ENCODE data around the gene S100A3.
A peak's percentile ranks its signal among the peaks of the same experiment; 100 is the strongest.

S100A3 gene

GRCh38 chr1:153561466-153561985, 12.5 kb upstream of the S100A3 start:
- peak overlapping the region in 1 of 2 donors; percentile 61 for H3K27ac Mint-ChIP-seq
- H3K9me3 Mint-ChIP-seq, result no peaks in the 10 kb centered on the region
- DNase-seq (no peak), ATAC-seq (no peak)
- no peaks in the 10 kb centered on the region for H3K27me3 Mint-ChIP-seq
- H3K4me3 Mint-ChIP-seq, result no peak overlapping the region
- H3K4me1 Mint-ChIP-seq, result peaks cover 16% of the 10 kb centered on the region

- Mint-ChIP-seq H3K9me3 (no peaks in the 10 kb centered on the region), H3K4me3 (no peak overlapping the region), H3K27ac (no peak overlapping the region), H3K4me1 (peaks cover 10% of the 10 kb centered on the region), H3K27me3 (no peaks in the 10 kb centered on the region)
- ATAC-seq (no peak), DNase-seq (no peak)
Measured at GRCh38 chr1:153560771-153561465, 11.9 kb upstream of the S100A3 start.

- Mint-ChIP-seq H3K9me3 (no peaks in the 10 kb centered on the region), H3K4me1 (peaks cover 3% of the 10 kb centered on the region), H3K27ac (no peak overlapping the region), H3K4me3 (no peak overlapping the region), H3K27me3 (no peaks in the 10 kb centered on the region)
- ATAC-seq, result no peak
- DNase-seq, result no peak
Measured at GRCh38 chr1:153560241-153560640, 11.2 kb upstream of the S100A3 start.

- no peaks in the 10 kb centered on the region for H3K4me1 Mint-ChIP-seq
- DNase-seq, result no peak
- H3K27me3 Mint-ChIP-seq, result no peaks in the 10 kb centered on the region
- no peak overlapping the region for H3K4me3 Mint-ChIP-seq
- ATAC-seq, result no peak
- no peak overlapping the region for H3K27ac Mint-ChIP-seq
- no peaks in the 10 kb centered on the region for H3K9me3 Mint-ChIP-seq
Measured at GRCh38 chr1:153557877-153558276, 8.8 kb upstream of the S100A3 start.

GRCh38 chr1:153556348-153556747, 7.3 kb upstream of the S100A3 start:
- H3K4me1 Mint-ChIP-seq, result peaks cover under 1% of the 10 kb centered on the region
- no peak overlapping the region for H3K4me3 Mint-ChIP-seq
- H3K27me3 Mint-ChIP-seq, result no peaks in the 10 kb centered on the region
- ATAC-seq, result no peak
- no peak overlapping the region for H3K27ac Mint-ChIP-seq
- no peaks in the 10 kb centered on the region for H3K9me3 Mint-ChIP-seq
- no peak for DNase-seq

- ATAC-seq, result no peak
Measured at GRCh38 chr1:153553830-153554541, 4.9 kb upstream of the S100A3 start.

GRCh38 chr1:153553096-153553495, 4.0 kb upstream of the S100A3 start:
- peaks cover 27% of the 10 kb centered on the region for H3K4me1 Mint-ChIP-seq
- ATAC-seq (no peak), DNase-seq (no peak)
- no peaks in the 10 kb centered on the region for H3K9me3 Mint-ChIP-seq
- no peak overlapping the region for H3K27ac Mint-ChIP-seq
- no peaks in the 10 kb centered on the region for H3K27me3 Mint-ChIP-seq
- H3K4me3 Mint-ChIP-seq, result no peak overlapping the region

More at GRCh38 chr1:153553830-153554541, 4.9 kb upstream of the S100A3 start:
- H3K4me1 Mint-ChIP-seq, result peaks cover 18% of the 10 kb centered on the region
- DNase-seq, result no peak
- no peaks in the 10 kb centered on the region for H3K27me3 Mint-ChIP-seq
- H3K27ac Mint-ChIP-seq, result peak overlapping the region in 1 of 2 donors; percentile 19
- no peak overlapping the region for H3K4me3 Mint-ChIP-seq
- no peaks in the 10 kb centered on the region for H3K9me3 Mint-ChIP-seq

GRCh38 chr1:153552335-153552734, 3.3 kb upstream of the S100A3 start:
- H3K27ac Mint-ChIP-seq, result no peak overlapping the region
- no peak overlapping the region for H3K4me3 Mint-ChIP-seq
- H3K27me3 Mint-ChIP-seq, result no peaks in the 10 kb centered on the region
- peaks cover 31% of the 10 kb centered on the region for H3K4me1 Mint-ChIP-seq
- DNase-seq (no peak), ATAC-seq (no peak)
- no peaks in the 10 kb centered on the region for H3K9me3 Mint-ChIP-seq

- Mint-ChIP-seq H3K4me3 (no peak overlapping the region), H3K4me1 (peaks cover 45% of the 10 kb centered on the region), H3K27ac (no peak overlapping the region), H3K9me3 (no peaks in the 10 kb centered on the region), H3K27me3 (no peaks in the 10 kb centered on the region)
- DNase-seq, result no peak
- ATAC-seq, result no peak
Measured at GRCh38 chr1:153550827-153551500, 1.9 kb upstream of the S100A3 start.

- peaks cover 51% of the 10 kb centered on the region for H3K4me1 Mint-ChIP-seq
- no peak overlapping the region for H3K4me3 Mint-ChIP-seq
- peak overlapping the region in 1 of 2 donors; percentile 82 for H3K27ac Mint-ChIP-seq
- DNase-seq, result no peak
- no peaks in the 10 kb centered on the region for H3K9me3 Mint-ChIP-seq
- no peak for ATAC-seq
- no peaks in the 10 kb centered on the region for H3K27me3 Mint-ChIP-seq
Measured at GRCh38 chr1:153550398-153550758, 1.3 kb upstream of the S100A3 start.

- peaks cover 56% of the 10 kb centered on the region for H3K4me1 Mint-ChIP-seq
- peak overlapping the region in 1 of 2 donors; percentile 82 for H3K27ac Mint-ChIP-seq
- ATAC-seq, result no peak
- H3K9me3 Mint-ChIP-seq, result no peaks in the 10 kb centered on the region
- no peaks in the 10 kb centered on the region for H3K27me3 Mint-ChIP-seq
- DNase-seq, result no peak
- no peak overlapping the region for H3K4me3 Mint-ChIP-seq
Measured at GRCh38 chr1:153549741-153550397, 811 bp upstream of the S100A3 start.

GRCh38 chr1:153547560-153548551, 1.2 kb downstream of the S100A3 start:
- H3K27me3 Mint-ChIP-seq, result no peaks in the 10 kb centered on the region
- ATAC-seq (no peak), DNase-seq (no peak)
- H3K4me3 Mint-ChIP-seq, result no peak overlapping the region
- no peaks in the 10 kb centered on the region for H3K9me3 Mint-ChIP-seq
- H3K27ac Mint-ChIP-seq, result peak overlapping the region in 1 of 2 donors; percentile 56
- H3K4me1 Mint-ChIP-seq, result peaks cover 76% of the 10 kb centered on the region

- DNase-seq (no peak), ATAC-seq (no peak)
- Mint-ChIP-seq H3K4me1 (peaks cover 85% of the 10 kb centered on the region), H3K4me3 (peak overlapping the region in 1 of 2 donors; percentile 1), H3K27ac (no peak overlapping the region), H3K27me3 (no peaks in the 10 kb centered on the region), H3K9me3 (no peaks in the 10 kb centered on the region)
Measured at GRCh38 chr1:153546796-153547559, 2.1 kb downstream of the S100A3 start.

- DNase-seq (no peak), ATAC-seq (no peak)
- Mint-ChIP-seq H3K9me3 (no peaks in the 10 kb centered on the region), H3K27me3 (no peaks in the 10 kb centered on the region), H3K4me1 (peaks cover 91% of the 10 kb centered on the region), H3K27ac (no peak overlapping the region), H3K4me3 (peak overlapping the region in 1 of 2 donors; percentile 1)
Measured at GRCh38 chr1:153546371-153546770, 2.7 kb downstream of the S100A3 start.

All from stimulated activated naive CD8-positive, alpha-beta T cell treated with anti-CD3 and anti-CD28 coated beads, Interleukin-15, amount 100 ng/mL, for 72 hours (primary cell).